ENCODE data around the gene TCP11L2. TPM values are rescaled to one million over a fixed set of nuclear protein-coding genes. Genes with fewer than 3 reads are reported as not detected.

Gene TCP11L2
- polyA plus RNA-seq, 3 donors: 23.5 to 37.3 (median 35.8) TPM

- Mint-ChIP-seq H3K4me3 (no peak overlapping the region), H3K36me3 (peaks cover 3 to 4% of the 10 kb centered on the region in 2 donors), H3K27me3 (ENCODE audit: low read depth in 3 of 3) (peaks cover 0 to 3% (median 0%) of the 10 kb centered on the region in 3 donors), H3K27ac (no peak overlapping the region), H3K4me1 (peaks cover 15% of the 10 kb centered on the region), H3K9me3 (peaks cover 0 to 6% (median 0%) of the 10 kb centered on the region in 7 donors)
- TF ChIP-seq, protein P1, sequence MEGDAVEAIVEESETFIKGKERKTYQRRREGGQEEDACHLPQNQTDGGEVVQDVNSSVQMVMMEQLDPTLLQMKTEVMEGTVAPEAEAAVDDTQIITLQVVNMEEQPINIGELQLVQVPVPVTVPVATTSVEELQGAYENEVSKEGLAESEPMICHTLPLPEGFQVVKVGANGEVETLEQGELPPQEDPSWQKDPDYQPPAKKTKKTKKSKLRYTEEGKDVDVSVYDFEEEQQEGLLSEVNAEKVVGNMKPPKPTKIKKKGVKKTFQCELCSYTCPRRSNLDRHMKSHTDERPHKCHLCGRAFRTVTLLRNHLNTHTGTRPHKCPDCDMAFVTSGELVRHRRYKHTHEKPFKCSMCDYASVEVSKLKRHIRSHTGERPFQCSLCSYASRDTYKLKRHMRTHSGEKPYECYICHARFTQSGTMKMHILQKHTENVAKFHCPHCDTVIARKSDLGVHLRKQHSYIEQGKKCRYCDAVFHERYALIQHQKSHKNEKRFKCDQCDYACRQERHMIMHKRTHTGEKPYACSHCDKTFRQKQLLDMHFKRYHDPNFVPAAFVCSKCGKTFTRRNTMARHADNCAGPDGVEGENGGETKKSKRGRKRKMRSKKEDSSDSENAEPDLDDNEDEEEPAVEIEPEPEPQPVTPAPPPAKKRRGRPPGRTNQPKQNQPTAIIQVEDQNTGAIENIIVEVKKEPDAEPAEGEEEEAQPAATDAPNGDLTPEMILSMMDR (IDR thresholded peaks at IDR 0.05): no peak
- Histone ChIP-seq H3K79me2 (ENCODE audit: insufficient read depth, low read length) (no peaks in the 10 kb centered on the region), H3K36me3 (replicated peaks in 1 of 2; ENCODE audit: control insufficient read depth in 1 of 2, insufficient read depth in 2 of 2, low read length in 2 of 2) (no peaks in the 10 kb centered on the region), H3K4me3 (replicated peaks in 1 of 3; ENCODE audit: low read depth in 2 of 3, low read length in 3 of 3) (no peak overlapping the region), H3K4me2 (replicated peaks; ENCODE audit: extremely low read depth, low read length, poor library complexity, severe bottlenecking) (no peak overlapping the region), H2AFZ (ENCODE audit: insufficient read depth, low read depth, low read length, poor library complexity, severe bottlenecking) (no peak overlapping the region), H4K20me1 (ENCODE audit: insufficient read depth, low read length) (no peaks in the 10 kb centered on the region), H3K27ac (ENCODE audit: low read depth in 1 of 2, low read length in 2 of 2) (no peak overlapping the region), H3K4me1 (ENCODE audit: control insufficient read depth in 1 of 2, insufficient read depth in 2 of 2, low read length in 2 of 2) (peaks cover 9 to 17% of the 10 kb centered on the region in 2 donors), H3K9me3 (replicated peaks in 1 of 2; ENCODE audit: control insufficient read depth in 1 of 2, insufficient read depth in 1 of 2, low read length in 2 of 2) (no peaks in the 10 kb centered on the region), H3K9ac (ENCODE audit: insufficient read depth, low read length, poor library complexity, severe bottlenecking) (no peak overlapping the region), H3K27me3 (ENCODE audit: control insufficient read depth in 2 of 2, insufficient read depth in 2 of 2, low read length in 2 of 2) (no peaks in the 10 kb centered on the region)
- no peak for DNase-seq
- intact Hi-C loops (cut with micrococcal nuclease): no loop called here
Measured at GRCh38 chr12:106256524-106256923, 46.0 kb upstream of the TCP11L2 start.

GRCh38 chr12:106258226-106258625 lies 44.3 kb upstream of the TCP11L2 start:
- H3K9me3 Mint-ChIP-seq: peaks cover 0 to 6% (median 0%) of the 10 kb centered on the region in 7 donors
- Histone ChIP-seq H3K27ac (ENCODE audit: low read depth in 1 of 2, low read length in 2 of 2) (no peak overlapping the region), H3K4me3 (replicated peaks in 1 of 3; ENCODE audit: low read depth in 2 of 3, low read length in 3 of 3) (no peak overlapping the region), H3K4me1 (ENCODE audit: control insufficient read depth in 1 of 2, insufficient read depth in 2 of 2, low read length in 2 of 2) (peaks cover 0 to 8% of the 10 kb centered on the region in 2 donors), H3K9ac (ENCODE audit: insufficient read depth, low read length, poor library complexity, severe bottlenecking) (no peak overlapping the region), H3K79me2 (ENCODE audit: insufficient read depth, low read length) (no peaks in the 10 kb centered on the region), H2AFZ (ENCODE audit: insufficient read depth, low read depth, low read length, poor library complexity, severe bottlenecking) (no peak overlapping the region), H3K9me3 (replicated peaks in 1 of 2; ENCODE audit: control insufficient read depth in 1 of 2, insufficient read depth in 1 of 2, low read length in 2 of 2) (no peaks in the 10 kb centered on the region), H4K20me1 (ENCODE audit: insufficient read depth, low read length) (no peaks in the 10 kb centered on the region), H3K4me2 (replicated peaks; ENCODE audit: extremely low read depth, low read length, poor library complexity, severe bottlenecking) (no peak overlapping the region), H3K36me3 (replicated peaks in 1 of 2; ENCODE audit: control insufficient read depth in 1 of 2, insufficient read depth in 2 of 2, low read length in 2 of 2) (no peaks in the 10 kb centered on the region), H3K27me3 (ENCODE audit: control insufficient read depth in 2 of 2, insufficient read depth in 2 of 2, low read length in 2 of 2) (no peaks in the 10 kb centered on the region)
- peaks cover 4% of the 10 kb centered on the region for H3K4me1 Mint-ChIP-seq
- no peak overlapping the region for H3K27ac Mint-ChIP-seq
- intact Hi-C loops (cut with micrococcal nuclease): no loop called here
- H3K4me3 Mint-ChIP-seq: no peak overlapping the region
- peaks cover 0 to 3% (median 0%) of the 10 kb centered on the region in 3 donors for H3K27me3 Mint-ChIP-seq (ENCODE audit: low read depth in 3 of 3)
- H3K36me3 Mint-ChIP-seq: peaks cover 0 to 3% of the 10 kb centered on the region in 2 donors
- DNase-seq: no peak
- TF ChIP-seq, protein P1 (IDR thresholded peaks at IDR 0.05): no peak
- WGBS (ENCODE audit: insufficient coverage): no CpG with 5 or more reads among the region's 4 CpGs

All from CD14-positive monocyte (primary cell).